ENCODE measurements around the gene SLC17A8. TPM values are rescaled to one million over a fixed set of nuclear protein-coding genes. Genes with fewer than 3 reads are reported as not detected.

The SLC17A8 gene
- total RNA-seq, 1 experiment from 2014 or later: not detected

DNA sequence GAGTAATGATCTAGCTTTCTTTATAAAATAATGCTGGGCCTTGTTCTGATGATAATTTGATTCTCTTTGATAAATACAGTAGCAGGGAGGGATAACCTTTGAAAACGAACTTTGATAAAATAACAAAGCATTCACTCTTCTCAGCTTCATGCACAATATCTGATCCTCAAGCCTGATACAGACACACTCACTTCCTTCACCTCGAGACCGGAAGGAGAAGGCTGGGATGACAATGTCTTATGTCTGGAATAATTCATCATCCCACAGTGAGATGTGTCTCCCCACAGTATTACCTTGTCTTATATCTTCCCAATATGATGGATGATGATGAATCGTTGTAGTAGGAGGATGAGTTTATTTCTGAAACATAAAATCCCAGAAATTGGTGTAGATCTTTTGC, 101.3 kb downstream of the SLC17A8 start:
- TF ChIP-seq CTCF (IDR thresholded peaks at IDR 0.05; ENCODE audit: insufficient read depth in 1 of 2, low read depth in 1 of 2, low read length in 1 of 2, severe bottlenecking in 1 of 2, unreplicated experiment in 1 of 2): no peak
- no peaks in the 10 kb centered on the region for H3K36me3 ChIP-seq (ENCODE audit: control insufficient read depth, insufficient read depth, low read length)
- no TSS peak for BruUV-seq (replicated peaks)
- no peak overlapping the region for H3K4me3 Mint-ChIP-seq (ENCODE audit: unreplicated experiment)
- no peaks in the 10 kb centered on the region for H3K27me3 Mint-ChIP-seq (ENCODE audit: insufficient read depth, unreplicated experiment)
- no peaks in the 10 kb centered on the region for H3K27me3 ChIP-seq (replicated peaks; ENCODE audit: control insufficient read depth, insufficient read depth, low read length)
- no peaks in the 10 kb centered on the region for H3K9me3 ChIP-seq
- CTCF ChIA-PET: no interaction called here
- intact Hi-C loops (cut with micrococcal nuclease; ENCODE audit: unreplicated experiment): no loop called here
- H3K4me3 ChIP-seq (ENCODE audit: low read depth, low read length): no peak overlapping the region
- no peaks in the 10 kb centered on the region for H3K4me1 ChIP-seq
- no peaks in the 10 kb centered on the region for H3K4me1 Mint-ChIP-seq (ENCODE audit: low read depth, unreplicated experiment)
- H3K36me3 Mint-ChIP-seq (ENCODE audit: insufficient read depth, unreplicated experiment): no peaks in the 10 kb centered on the region
- no peaks in the 10 kb centered on the region for H3K9me3 Mint-ChIP-seq (ENCODE audit: unreplicated experiment)
- DNase-seq: no peak
- H3K27ac Mint-ChIP-seq (ENCODE audit: unreplicated experiment): no peak overlapping the region
- POLR2A ChIA-PET: interaction anchor here (0.6 kb wide), 1 partner anchor 19 kb away, joined by 3 read pairs; no protein-coding TSS in a partner anchor

DNA sequence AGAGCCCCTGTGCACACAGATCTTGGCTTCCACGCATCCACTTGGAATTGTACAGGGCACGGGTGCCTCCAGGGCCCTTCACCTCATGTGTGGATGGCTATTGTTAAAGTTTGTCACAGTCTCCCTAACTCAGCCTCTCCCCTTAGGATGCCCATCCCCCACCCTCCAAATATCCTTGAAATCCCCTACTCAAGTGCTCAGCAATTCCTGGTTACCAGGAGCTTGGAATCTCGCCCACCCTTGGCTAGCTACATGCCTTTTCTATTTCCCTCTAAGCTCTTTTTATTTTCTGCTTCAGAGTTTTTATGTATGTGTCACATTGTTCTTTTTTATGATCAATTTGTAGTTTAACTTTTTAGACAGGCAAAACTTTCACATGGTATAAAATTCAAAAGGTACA, 103.8 kb downstream of the SLC17A8 start:
- CTCF ChIA-PET: no interaction called here

DNA sequence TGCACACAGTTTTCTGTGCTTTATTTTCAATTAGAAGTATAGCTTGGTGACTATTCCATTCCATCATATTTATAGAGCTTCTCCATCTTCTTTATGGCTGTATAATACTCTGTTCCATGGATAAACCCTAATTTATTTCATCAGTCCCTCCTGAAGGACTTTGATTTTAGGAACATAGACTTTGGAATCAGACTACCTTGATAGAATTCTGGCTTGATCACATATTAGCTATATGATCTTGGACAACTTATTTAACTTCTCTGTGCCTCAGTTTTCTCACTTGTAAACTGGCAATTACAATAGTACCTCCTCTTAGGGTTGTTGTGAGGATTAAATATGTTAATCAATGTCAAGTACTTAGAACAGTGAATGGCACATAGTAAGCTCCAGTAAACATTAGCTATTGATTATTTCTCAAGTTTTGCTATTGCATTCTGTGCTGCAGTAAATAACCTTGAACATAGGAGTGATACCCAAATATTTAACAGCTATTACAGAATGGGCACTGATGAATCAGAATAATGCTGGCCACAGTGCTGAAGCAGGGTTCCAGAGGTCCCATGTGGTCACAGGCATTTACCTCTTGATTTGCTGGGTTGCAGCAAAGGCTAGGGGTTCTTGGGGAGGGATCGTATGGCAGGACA, 104.6 kb downstream of the SLC17A8 start:
- no peaks in the 10 kb centered on the region for H3K27me3 ChIP-seq (replicated peaks; ENCODE audit: control insufficient read depth, insufficient read depth, low read length)
- H3K9me3 ChIP-seq: no peaks in the 10 kb centered on the region
- Mint-ChIP-seq H3K9me3 (ENCODE audit: unreplicated experiment) (no peaks in the 10 kb centered on the region), H3K4me3 (ENCODE audit: unreplicated experiment) (no peak overlapping the region), H3K36me3 (ENCODE audit: insufficient read depth, unreplicated experiment) (no peaks in the 10 kb centered on the region), H3K27ac (ENCODE audit: unreplicated experiment) (no peak overlapping the region), H3K27me3 (ENCODE audit: insufficient read depth, unreplicated experiment) (no peaks in the 10 kb centered on the region), H3K4me1 (ENCODE audit: low read depth, unreplicated experiment) (no peaks in the 10 kb centered on the region)
- no TSS peak for BruUV-seq (replicated peaks)
- ChIA-PET POLR2A (no interaction called here), CTCF (no interaction called here)
- no peak for TF ChIP-seq CTCF (IDR thresholded peaks at IDR 0.05; ENCODE audit: insufficient read depth in 1 of 2, low read depth in 1 of 2, low read length in 1 of 2, severe bottlenecking in 1 of 2, unreplicated experiment in 1 of 2)
- no peak for DNase-seq
- no peaks in the 10 kb centered on the region for H3K4me1 ChIP-seq
- intact Hi-C loops (cut with micrococcal nuclease; ENCODE audit: unreplicated experiment): loop anchor here (5.0 kb wide), 1 partner anchor 69 kb away; no protein-coding TSS in a partner anchor
- no peaks in the 10 kb centered on the region for H3K36me3 ChIP-seq (ENCODE audit: control insufficient read depth, insufficient read depth, low read length)
- no peak overlapping the region for H3K4me3 ChIP-seq (ENCODE audit: low read depth, low read length)

More for the DNA sequence above, 103.8 kb downstream of the SLC17A8 start:
- Mint-ChIP-seq H3K4me3 (ENCODE audit: unreplicated experiment) (no peak overlapping the region), H3K27me3 (ENCODE audit: insufficient read depth, unreplicated experiment) (no peaks in the 10 kb centered on the region), H3K36me3 (ENCODE audit: insufficient read depth, unreplicated experiment) (no peaks in the 10 kb centered on the region), H3K4me1 (ENCODE audit: low read depth, unreplicated experiment) (no peaks in the 10 kb centered on the region), H3K27ac (ENCODE audit: unreplicated experiment) (no peak overlapping the region), H3K9me3 (ENCODE audit: unreplicated experiment) (no peaks in the 10 kb centered on the region)
- no peak overlapping the region for H3K4me3 ChIP-seq (ENCODE audit: low read depth, low read length)
- BruUV-seq (replicated peaks): no TSS peak
- no peak for DNase-seq
- intact Hi-C loops (cut with micrococcal nuclease; ENCODE audit: unreplicated experiment): loop anchor here (5.0 kb wide), 1 partner anchor 68 kb away; no protein-coding TSS in a partner anchor
- no peaks in the 10 kb centered on the region for H3K27me3 ChIP-seq (replicated peaks; ENCODE audit: control insufficient read depth, insufficient read depth, low read length)
- no peak for TF ChIP-seq CTCF (IDR thresholded peaks at IDR 0.05; ENCODE audit: insufficient read depth in 1 of 2, low read depth in 1 of 2, low read length in 1 of 2, severe bottlenecking in 1 of 2, unreplicated experiment in 1 of 2)
- H3K4me1 ChIP-seq: no peaks in the 10 kb centered on the region
- no peaks in the 10 kb centered on the region for H3K36me3 ChIP-seq (ENCODE audit: control insufficient read depth, insufficient read depth, low read length)
- H3K9me3 ChIP-seq: no peaks in the 10 kb centered on the region
- POLR2A ChIA-PET: no interaction called here
